Thoracic aorta (tissue), 2 donors: Measurements from ENCODE around the gene MYBPHL. TPM values are rescaled to one million over a fixed set of nuclear protein-coding genes. Genes with fewer than 3 reads are reported as not detected.

Experiments
- ATAC-seq: fragments of 150-250 bp; one replicate; pipeline ENCODE4 v1.8.0; 2017; ENCODE audit warnings: low read depth; ENCODE audit not compliant: insufficient number of reproducible peaks, low FRiP score
- DNase-seq: peaks from one replicate; pipeline ENCODE4 v3.0.0-alpha.2; 2020; ENCODE audit warnings: low spot score
- H3K27ac ChIP-seq, 2 donors: fragments of 200-600 bp; sonication (generic); 1 replicate in 1 of 2; 2 replicates in 1 of 2; pipeline ENCODE4 v1.5.1; 2016; ENCODE audit warnings: mild to moderate bottlenecking in 2 of 2, moderate library complexity in 2 of 2
- H3K27me3 ChIP-seq: fragments of 200-600 bp; sonication (generic); replicated peaks from 2 replicates; pipeline ENCODE4 v1.6.0; 2016; ENCODE audit warnings: mild to moderate bottlenecking; ENCODE audit not compliant: insufficient read depth
- H3K36me3 ChIP-seq: fragments of 200-600 bp; sonication (generic); one replicate; pipeline ENCODE4 v1.5.1; 2016
- H3K4me1 ChIP-seq, 2 donors: fragments of 200-600 bp; sonication (generic); 1 replicate in 1 of 2; 2 replicates in 1 of 2; pipeline versions ENCODE4 v1.5.1 to v1.6.0; 2016; ENCODE audit warnings: low read depth in 2 of 2, mild to moderate bottlenecking in 1 of 2; ENCODE audit not compliant: control insufficient read depth in 1 of 2
- H3K4me3 ChIP-seq: fragments of 200-600 bp; sonication (generic); 2 replicates; pipeline ENCODE4 v1.5.1; 2016; ENCODE audit warnings: mild to moderate bottlenecking
- H3K9me3 ChIP-seq: fragments of 200-600 bp; sonication (generic); 2 replicates; pipeline ENCODE4 v1.5.1; 2016
- CTCF ChIP-seq: fragments of 200-600 bp; sonication (generic); IDR thresholded peaks from one replicate; pipeline ENCODE4 v1.5.1; 2019; ENCODE audit warnings: antibody characterized with exemption
- total RNA-seq, 2 donors: library from RNA; depleted of rRNA; stranded (reverse); fragments of >200 nt; gene quantifications; one replicate each; pipeline versions ENCODE4 v1.1.0 to v1.2.3, GENCODE V29; 2016

Gene MYBPHL
- total RNA-seq, 2 donors from 2014 or later: 1.1 TPM; not detected in 1

DNA sequence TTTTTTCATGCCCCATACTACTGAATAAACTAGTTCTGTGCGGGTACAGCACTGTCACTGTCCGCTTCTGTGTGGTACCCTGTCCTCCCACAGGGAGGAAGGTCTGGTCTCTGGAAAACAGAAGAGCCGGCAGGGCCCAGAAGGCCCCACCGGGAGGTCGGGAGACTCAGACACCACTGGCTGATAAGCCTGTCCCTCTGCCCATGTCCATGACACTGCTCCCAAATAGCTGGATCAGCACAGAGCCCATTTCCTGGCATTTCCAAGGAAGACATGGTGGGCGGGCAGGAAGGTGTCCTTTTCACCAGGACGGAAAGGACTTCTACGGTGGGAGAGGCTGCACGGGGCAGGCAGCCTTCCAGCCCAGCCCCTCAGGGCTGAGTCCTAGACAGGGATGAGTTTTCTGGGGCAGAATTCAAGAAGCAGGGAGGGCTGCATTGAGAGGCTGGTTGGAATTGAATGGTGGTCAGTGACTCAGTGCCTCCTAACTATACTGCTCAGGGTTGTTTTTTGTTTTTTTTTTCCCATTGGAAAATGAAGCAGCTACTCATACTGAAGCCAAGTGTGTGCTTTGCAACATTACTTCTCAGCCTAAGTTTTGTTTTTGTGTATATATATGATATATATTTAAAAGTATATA lies 31.0 kb downstream of the MYBPHL start:
- Histone ChIP-seq H3K27me3 (no peaks in the 10 kb centered on the region), H3K27ac (no peak overlapping the region), H3K9me3 (no peaks in the 10 kb centered on the region), H3K36me3 (no peaks in the 10 kb centered on the region), H3K4me3 (no peak overlapping the region), H3K4me1 (peaks cover 0 to 23% of the 10 kb centered on the region in 2 donors)
- ATAC-seq (no peak), DNase-seq (no peak)
- no peak for TF ChIP-seq CTCF

DNA sequence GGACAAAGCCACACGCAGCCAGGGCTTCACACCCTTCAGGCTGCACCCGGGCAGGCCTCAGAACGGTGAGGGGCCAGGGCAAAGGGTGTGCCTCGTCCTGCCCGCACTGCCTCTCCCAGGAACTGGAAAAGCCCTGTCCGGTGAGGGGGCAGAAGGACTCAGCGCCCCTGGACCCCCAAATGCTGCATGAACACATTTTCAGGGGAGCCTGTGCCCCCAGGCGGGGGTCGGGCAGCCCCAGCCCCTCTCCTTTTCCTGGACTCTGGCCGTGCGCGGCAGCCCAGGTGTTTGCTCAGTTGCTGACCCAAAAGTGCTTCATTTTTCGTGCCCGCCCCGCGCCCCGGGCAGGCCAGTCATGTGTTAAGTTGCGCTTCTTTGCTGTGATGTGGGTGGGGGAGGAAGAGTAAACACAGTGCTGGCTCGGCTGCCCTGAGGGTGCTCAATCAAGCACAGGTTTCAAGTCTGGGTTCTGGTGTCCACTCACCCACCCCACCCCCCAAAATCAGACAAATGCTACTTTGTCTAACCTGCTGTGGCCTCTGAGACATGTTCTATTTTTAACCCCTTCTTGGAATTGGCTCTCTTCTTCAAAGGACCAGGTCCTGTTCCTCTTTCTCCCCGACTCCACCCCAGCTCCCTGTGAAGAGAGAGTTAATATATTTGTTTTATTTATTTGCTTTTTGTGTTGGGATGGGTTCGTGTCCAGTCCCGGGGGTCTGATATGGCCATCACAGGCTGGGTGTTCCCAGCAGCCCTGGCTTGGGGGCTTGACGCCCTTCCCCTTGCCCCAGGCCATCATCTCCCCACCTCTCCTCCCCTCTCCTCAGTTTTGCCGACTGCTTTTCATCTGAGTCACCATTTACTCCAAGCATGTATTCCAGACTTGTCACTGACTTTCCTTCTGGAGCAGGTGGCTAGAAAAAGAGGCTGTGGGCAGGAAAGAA lies 32.0 kb downstream of the MYBPHL start:
- no peak for TF ChIP-seq CTCF
- no peak overlapping the region for H3K4me3 ChIP-seq
- DNase-seq (no peak), ATAC-seq (no peak)
- H3K9me3 ChIP-seq: no peaks in the 10 kb centered on the region
- H3K4me1 ChIP-seq: peaks cover 0 to 23% of the 10 kb centered on the region in 2 donors
- no peaks in the 10 kb centered on the region for H3K27me3 ChIP-seq
- no peak overlapping the region for H3K27ac ChIP-seq
- no peaks in the 10 kb centered on the region for H3K36me3 ChIP-seq

GRCh38 chr1:109273570-109274288 lies 33.1 kb downstream of the MYBPHL start:
- ATAC-seq (no peak), DNase-seq (no peak)
- Histone ChIP-seq H3K36me3 (no peaks in the 10 kb centered on the region), H3K9me3 (no peaks in the 10 kb centered on the region), H3K27me3 (no peaks in the 10 kb centered on the region), H3K27ac (no peak overlapping the region), H3K4me1 (peaks cover 0 to 23% of the 10 kb centered on the region in 2 donors), H3K4me3 (no peak overlapping the region)
- TF ChIP-seq CTCF: no peak

DNA sequence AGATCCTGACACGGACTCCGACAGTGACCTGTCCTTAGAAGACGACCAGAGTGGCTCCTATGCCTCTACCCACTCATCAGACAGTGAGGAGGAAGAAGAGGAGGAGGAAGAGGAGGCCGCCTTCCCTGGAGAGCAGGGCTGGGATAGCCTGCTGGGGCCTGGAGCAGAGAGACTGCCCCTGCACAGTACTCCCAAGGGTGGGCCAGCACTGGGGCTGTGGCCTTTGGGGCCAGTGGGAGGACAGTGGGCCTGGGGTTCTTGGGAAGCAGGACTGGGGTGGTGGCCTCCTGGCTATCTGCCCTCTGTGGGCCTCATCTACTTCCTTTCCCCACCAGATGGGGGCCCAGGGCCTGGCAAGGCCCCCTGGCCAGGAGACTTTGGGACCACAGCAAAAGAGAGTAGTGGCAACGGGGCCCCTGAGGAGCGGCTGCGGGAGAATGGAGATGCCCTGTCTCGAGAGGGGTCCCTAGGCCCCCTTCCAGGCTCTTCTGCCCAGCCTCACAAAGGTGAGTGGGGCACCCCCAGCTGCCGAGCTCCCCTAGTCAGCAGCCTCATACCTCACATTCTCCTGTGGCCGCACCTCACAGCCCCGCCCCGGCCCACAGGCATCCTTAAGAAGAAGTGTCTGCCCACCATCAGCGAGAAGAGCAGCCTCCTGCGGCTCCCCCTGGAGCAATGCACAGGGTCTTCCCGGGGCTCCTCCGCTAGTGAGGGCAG lies 33.8 kb downstream of the MYBPHL start:
- no peak for DNase-seq
- TF ChIP-seq CTCF: no peak
- no peak overlapping the region for H3K27ac ChIP-seq

More for the DNA sequence above, 33.8 kb downstream of the MYBPHL start:
- no peak overlapping the region for H3K4me3 ChIP-seq
- no peaks in the 10 kb centered on the region for H3K27me3 ChIP-seq
- no peaks in the 10 kb centered on the region for H3K9me3 ChIP-seq
- H3K36me3 ChIP-seq: no peaks in the 10 kb centered on the region
- peaks cover 0 to 23% of the 10 kb centered on the region in 2 donors for H3K4me1 ChIP-seq
- ATAC-seq: no peak
